ENCODE data around the gene CCDC179.

CCDC179 gene

GRCh38 chr11:22860241-22860640 lies at the start of gene CCDC179:
Gene CCDC179 (minus strand): TSS chr11:22860474. CDS start chr11:22860421, 53 bp downstream.
- Histone ChIP-seq H3K27ac (no peak within 1 kb of the TSS), H3K4me3 (no peak within 1 kb of the TSS)

- H3K27ac ChIP-seq: no peak overlapping the region
- H3K4me3 ChIP-seq: no peak overlapping the region
Measured at GRCh38 chr11:22903782-22904181, 43.5 kb upstream of the CCDC179 start.

GRCh38 chr11:22901603-22902002 lies 41.3 kb upstream of the CCDC179 start:
- Histone ChIP-seq H3K4me3 (no peak overlapping the region), H3K27ac (no peak overlapping the region)

- Histone ChIP-seq H3K4me3 (no peak overlapping the region), H3K27ac (no peak overlapping the region)
Measured at GRCh38 chr11:22900764-22901486, 40.7 kb upstream of the CCDC179 start.

GRCh38 chr11:22898036-22898435 lies 37.8 kb upstream of the CCDC179 start:
- H3K27ac ChIP-seq: no peak overlapping the region
- H3K4me3 ChIP-seq: no peak overlapping the region

GRCh38 chr11:22890227-22890626 lies 30.0 kb upstream of the CCDC179 start:
- Histone ChIP-seq H3K4me3 (no peak overlapping the region), H3K27ac (no peak overlapping the region)

- Histone ChIP-seq H3K27ac (peak overlapping the region in 1 of 21 experiments; percentile 42), H3K4me3 (no peak overlapping the region)
Measured at GRCh38 chr11:22884217-22884616, 23.9 kb upstream of the CCDC179 start.

- H3K27ac ChIP-seq: no peak overlapping the region
- no peak overlapping the region for H3K4me3 ChIP-seq
Measured at GRCh38 chr11:22879630-22880029, 19.4 kb upstream of the CCDC179 start.

- H3K4me3 ChIP-seq: no peak overlapping the region
Measured at GRCh38 chr11:22878604-22879003, 18.3 kb upstream of the CCDC179 start.

GRCh38 chr11:22878039-22878438 lies 17.8 kb upstream of the CCDC179 start:
- Histone ChIP-seq H3K27ac (no peak overlapping the region), H3K4me3 (no peak overlapping the region)

More at GRCh38 chr11:22878604-22879003, 18.3 kb upstream of the CCDC179 start:
- no peak overlapping the region for H3K27ac ChIP-seq

- no peak overlapping the region for H3K4me3 ChIP-seq
Measured at GRCh38 chr11:22875869-22876473, 15.7 kb upstream of the CCDC179 start.

GRCh38 chr11:22869325-22869724 lies 9.1 kb upstream of the CCDC179 start:
- Histone ChIP-seq H3K4me3 (no peak overlapping the region), H3K27ac (no peak overlapping the region)

More at GRCh38 chr11:22875869-22876473, 15.7 kb upstream of the CCDC179 start:
- no peak overlapping the region for H3K27ac ChIP-seq

- Histone ChIP-seq H3K4me3 (no peak overlapping the region), H3K27ac (no peak overlapping the region)
Measured at GRCh38 chr11:22859756-22860155, 518 bp downstream of the CCDC179 start.

GRCh38 chr11:22851477-22851876 lies 8.8 kb downstream of the CCDC179 start:
- Histone ChIP-seq H3K4me3 (no peak overlapping the region), H3K27ac (no peak overlapping the region)

- Histone ChIP-seq H3K4me3 (no peak overlapping the region), H3K27ac (no peak overlapping the region)
Measured at GRCh38 chr11:22846726-22847125, 13.5 kb downstream of the CCDC179 start.

- no peak overlapping the region for H3K27ac ChIP-seq
- H3K4me3 ChIP-seq: no peak overlapping the region
Measured at GRCh38 chr11:22832315-22833015, 27.8 kb downstream of the CCDC179 start.

- Histone ChIP-seq H3K4me3 (peak overlapping the region; percentile 59 to 91 (median 85)), H3K27ac (peak overlapping the region in 1 of 21 experiments; percentile 30)
Measured at GRCh38 chr11:22830082-22830414, 30.2 kb downstream of the CCDC179 start.

- H3K27ac ChIP-seq: peak within 1 kb of the TSS in 20 of 21 experiments; percentile 30 to 90 (median 70)
- peak within 1 kb of the TSS; percentile 59 to 91 (median 85) for H3K4me3 ChIP-seq
Measured at GRCh38 chr11:22829231-22830081, 30.8 kb downstream of the CCDC179 start, which contains the start of gene SVIP. Gene SVIP (minus strand): TSS chr11:22829801. CDS start chr11:22829748, 53 bp downstream.

GRCh38 chr11:22828373-22828772 lies 31.9 kb downstream of the CCDC179 start:
- no peak overlapping the region for H3K27ac ChIP-seq
- peak overlapping the region in 2 of 7 experiments; percentile 59 to 91 for H3K4me3 ChIP-seq

GRCh38 chr11:22822203-22822602 lies 38.1 kb downstream of the CCDC179 start:
- no peak overlapping the region for H3K4me3 ChIP-seq
- no peak overlapping the region for H3K27ac ChIP-seq
